ENCODE measurements around the gene TBCC. TPM values are rescaled to one million over a fixed set of nuclear protein-coding genes. Genes with fewer than 3 reads are reported as not detected.

Gene TBCC
- total and polyA plus RNA-seq, 2 of the 13 experiments (the other 11 are each of a cell fraction or from before 2014, with no cell fraction given), result 14.8 to 36.1 TPM

- TF ChIP-seq ZFAT (CRISPR knock-in tag; conservative IDR thresholded peaks at IDR 0.05), result 0 out of 2 replicates have a peak, but pooled peaks have one; percentile 1
- peak; percentile 32; the same call in 1 of the 2 replicates for TF ChIP-seq FOXK1 (CRISPR knock-in tag; IDR thresholded peaks at IDR 0.05; ENCODE audit: borderline replicate concordance, low read depth)
- TF ChIP-seq NR1H2 (CRISPR knock-in tag; IDR thresholded peaks at IDR 0.05; ENCODE audit: borderline replicate concordance, low read depth), result no peak
- no peak for TF ChIP-seq ZNF720 (CRISPR knock-in tag; IDR thresholded peaks at IDR 0.05)
- TF ChIP-seq DNMT3B (CRISPR knock-in tag; conservative IDR thresholded peaks at IDR 0.05), result no peak; the same call in 1 of the 2 replicates
- TF ChIP-seq ISL2 (CRISPR knock-in tag; IDR thresholded peaks at IDR 0.05), result peak; percentile 61
- no peak for TF ChIP-seq HMGA1 (CRISPR knock-in tag; conservative IDR thresholded peaks at IDR 0.05)
- peak; percentile 71; the same call in 1 of the 2 replicates for TF ChIP-seq NFKB2 (CRISPR knock-in tag; IDR thresholded peaks at IDR 0.05; ENCODE audit: borderline replicate concordance)
- TF ChIP-seq TIGD3 (CRISPR knock-in tag; IDR thresholded peaks at IDR 0.05; ENCODE audit: borderline replicate concordance), result peak; percentile 75; the same call in 1 of the 2 replicates
- peak; percentile 82 for TF ChIP-seq ZNF616 (CRISPR knock-in tag; IDR thresholded peaks at IDR 0.05; ENCODE audit: low read depth)
- 0 out of 2 replicates have a peak, but pooled peaks have one; percentile 13 for TF ChIP-seq ZNF878 (CRISPR knock-in tag; IDR thresholded peaks at IDR 0.05)
- TF ChIP-seq POGZ (CRISPR knock-in tag; IDR thresholded peaks at IDR 0.05), result peak; percentile 56
- no peak for TF ChIP-seq ZNF280D (CRISPR knock-in tag; IDR thresholded peaks at IDR 0.05)
- no peak for TF ChIP-seq ZNF781 (CRISPR knock-in tag; IDR thresholded peaks at IDR 0.05; ENCODE audit: borderline replicate concordance, not compliant biosample characterization)
- peak; percentile 27; the same call in 1 of the 2 replicates for TF ChIP-seq ARID3A (IDR thresholded peaks at IDR 0.05; ENCODE audit: low read depth, low read length)
- no peak for TF ChIP-seq ZNF317 (CRISPR knock-in tag; IDR thresholded peaks at IDR 0.05)
- no peak for TF ChIP-seq AGO1 (IDR thresholded peaks at IDR 0.05; ENCODE audit: low read depth, low read length, poor library complexity, severe bottlenecking)
- TF ChIP-seq KDM1A (CRISPR knock-in tag; IDR thresholded peaks at IDR 0.05), result no peak
- no peak for TF ChIP-seq ZNF430 (CRISPR knock-in tag; IDR thresholded peaks at IDR 0.05)
- TF ChIP-seq ZNF547 (CRISPR knock-in tag; IDR thresholded peaks at IDR 0.05), result peak; percentile 92
- no peak for TF ChIP-seq ZNF879 (CRISPR knock-in tag; IDR thresholded peaks at IDR 0.05)
- peak; percentile 75; the same call in 1 of the 2 replicates for TF ChIP-seq POLR2AphosphoS2 (IDR thresholded peaks at IDR 0.05; ENCODE audit: low read depth, low read length)
- TF ChIP-seq SCMH1 (CRISPR knock-in tag; IDR thresholded peaks at IDR 0.05; ENCODE audit: borderline replicate concordance), result no peak
- peak; percentile 64; the same call in 1 of the 2 replicates for TF ChIP-seq HDAC2 (CRISPR knock-in tag; IDR thresholded peaks at IDR 0.05)
- 0 out of 2 replicates have a peak, but pooled peaks have one; percentile 14 for TF ChIP-seq MIER2 (CRISPR knock-in tag; IDR thresholded peaks at IDR 0.05)
Measured at GRCh38 chr6:42745640-42746462, at the start of gene TBCC (continued).
